K562 (cell line): Measurements from ENCODE around the gene P2RY13. TPM values are rescaled to one million over a fixed set of nuclear protein-coding genes. Genes with fewer than 3 reads are reported as not detected.

ENCODE experiments used
- ATAC-seq: fragments of 200-7000 bp; cut with Tn5 transposase; 3 replicates; pipeline ENCODE4 v1.9.1; 2020; ENCODE audit warnings: moderate library complexity
- BruUV-seq: library from RNA; stranded (reverse); fragments of 400-500 nt; replicated peaks from 2 replicates; lab custom pipeline; 2021; lab: Mats Ljungman, UMichigan
- CTCF ChIA-PET: fragments of 300-600 bp; formaldehyde crosslinking; extraction: SDS; loops from one replicate; lab custom pipeline; 2021; ENCODE audit warnings: low intra/inter-chr PET ratio; lab: Yijun Ruan, JAX
- POLR2A ChIA-PET: fragments of 300-600, 350-650 bp; sonication (Branson Sonifier 250); formaldehyde crosslinking; extraction: SDS; loops from one replicate; lab custom pipeline; 2021; ENCODE audit warnings: antibody characterized with exemption, inconsistent platforms; lab: Yijun Ruan, JAX
- DNase-seq, 4 experiments: peaks; one replicate each; pipeline versions ENCODE4 v3.0.0 to v3.0.0-alpha.2; 2011 to 2018; ENCODE audit warnings: low spot score in 3 of 4, mixed read lengths in 3 of 4; ENCODE audit errors: extremely low read depth in 1 of 4
- FAIRE-seq: peaks from 2 replicates; lab custom pipeline; 2011; peaks lifted over from hg19 to GRCh38; lab: Jason Lieb, UNC
- H2AFZ ChIP-seq: 2 replicates; pipeline ENCODE4 v1.6.0; 2011; ENCODE audit warnings: low read depth, low read length, control low read depth, inconsistent platforms
- H3K27ac ChIP-seq: fragments of 200-600 bp; 3 replicates; pipeline ENCODE4 v1.8.0; 2011; ENCODE audit warnings: low read depth, mild to moderate bottlenecking, control low read depth, inconsistent platforms, low read length, moderate library complexity, mixed read lengths; ENCODE audit errors: extremely low read depth
- H3K27me3 ChIP-seq, 2 experiments: fragments of 300-600 bp in 1 of 2; 2 replicates in 1 of 2; 3 replicates in 1 of 2; pipeline versions ENCODE4 v1.6.0 to v1.8.0; 2011; ENCODE audit warnings: inconsistent platforms in 2 of 2, low read length in 2 of 2, mild to moderate bottlenecking in 1 of 2, mixed read lengths in 1 of 2, moderate library complexity in 1 of 2; ENCODE audit not compliant: control insufficient read depth in 2 of 2, insufficient read depth in 2 of 2
- H3K36me3 ChIP-seq: fragments of 300-600 bp; 3 replicates; pipeline ENCODE4 v1.8.0; 2011; ENCODE audit warnings: mild to moderate bottlenecking, low read length, inconsistent platforms; ENCODE audit not compliant: control insufficient read depth, insufficient read depth
- H3K4me1 ChIP-seq, 2 experiments: fragments of 200-600 bp in 1 of 2; replicated peaks in 1 of 2; 2 replicates in 1 of 2; 3 replicates in 1 of 2; pipeline versions ENCODE4 v1.5.1 to v1.8.0; 2011; ENCODE audit warnings: inconsistent platforms in 2 of 2, low read length in 2 of 2, mild to moderate bottlenecking in 1 of 2, mixed read lengths in 1 of 2, moderate library complexity in 1 of 2; ENCODE audit not compliant: control insufficient read depth in 2 of 2, insufficient read depth in 2 of 2
- H3K4me2 ChIP-seq: 2 replicates; pipeline ENCODE4 v1.6.1; 2011; ENCODE audit warnings: low read length, control low read depth, inconsistent platforms, mixed read lengths; ENCODE audit not compliant: insufficient read depth
- H3K4me3 ChIP-seq: fragments of 200-600 bp; sonication (generic), shearing (Covaris generic); 2 replicates; pipeline ENCODE4 v1.5.1; 2016; ENCODE audit warnings: control low read depth, inconsistent platforms
- H3K79me2 ChIP-seq: fragments of 200-600 bp; 3 replicates; pipeline ENCODE4 v1.8.0; 2011; ENCODE audit warnings: low read length, inconsistent platforms; ENCODE audit not compliant: control insufficient read depth, insufficient read depth
- H3K9ac ChIP-seq, 2 experiments: 2 replicates each; pipeline versions ENCODE4 v1.6.0 to v1.6.1; 2011; ENCODE audit warnings: low read depth in 2 of 2, low read length in 2 of 2, control low read depth in 1 of 2, inconsistent platforms in 1 of 2, mild to moderate bottlenecking in 1 of 2, mixed read lengths in 1 of 2; ENCODE audit not compliant: insufficient read depth in 1 of 2
- H3K9me1 ChIP-seq: one replicate; pipeline ENCODE4 v1.6.0; 2011; ENCODE audit warnings: inconsistent platforms, mild to moderate bottlenecking, low read length, moderate library complexity; ENCODE audit not compliant: control insufficient read depth, insufficient read depth
- H3K9me3 ChIP-seq: replicated peaks from 2 replicates; pipeline ENCODE4 v1.5.1; 2011; ENCODE audit warnings: low read depth, low read length, inconsistent platforms; ENCODE audit not compliant: control insufficient read depth, insufficient read depth
- H4K20me1 ChIP-seq: replicated peaks from 2 replicates; pipeline ENCODE4 v1.6.1; 2011; ENCODE audit warnings: low read length, inconsistent platforms, mixed read lengths; ENCODE audit not compliant: control insufficient read depth, insufficient read depth
- ESRRA ChIP-seq: fragments of 450-650 bp; IDR thresholded peaks from 2 replicates; pipeline ENCODE4 v1.6.1; 2014; ENCODE audit warnings: low read depth, mild to moderate bottlenecking, moderate library complexity, borderline replicate concordance
- RBFOX2 ChIP-seq: fragments of 200-400 bp; formaldehyde crosslinking; IDR thresholded peaks from 2 replicates; pipeline ENCODE4 v1.6.1; 2017; ENCODE audit warnings: low read depth, mild to moderate bottlenecking, low read length, moderate library complexity
- ZFP1 ChIP-seq: fragments of 450-650 bp; formaldehyde crosslinking; IDR thresholded peaks from 2 replicates; pipeline ENCODE4 v1.4.0; 2020; ENCODE audit warnings: mild to moderate bottlenecking, mixed read lengths
- ZNF12 ChIP-seq: sonication (generic); formaldehyde crosslinking; IDR thresholded peaks from 2 replicates; pipeline ENCODE4 v1.4.0; 2020; ENCODE audit warnings: mild to moderate bottlenecking, missing genetic modification reagents
- ZNF134 ChIP-seq: fragments of 250-450 bp; sonication (Bioruptor Pico); conservative IDR thresholded peaks from 2 replicates; pipeline ENCODE4 v1.4.0; 2020
- ZNF316 ChIP-seq: fragments of 450-650 bp; IDR thresholded peaks from 2 replicates; pipeline ENCODE4 v1.6.1; 2016
- ZNF583 ChIP-seq: fragments of 250-450 bp; sonication (Bioruptor Pico); IDR thresholded peaks from 2 replicates; pipeline ENCODE4 v1.4.0; 2020
- ZNF592 ChIP-seq: fragments of 450-650 bp; IDR thresholded peaks from 2 replicates; pipeline ENCODE4 v1.6.1; 2017; ENCODE audit warnings: antibody characterized with exemption, mild to moderate bottlenecking
- WGBS: fragments of 100-300 bp; shearing (Covaris generic); methylation state at CpG from one replicate; pipeline ENCODE4 v1.1.6; 2016; ENCODE audit warnings: low coverage, mixed read lengths; ENCODE audit not compliant: insufficient coverage; ENCODE audit errors: missing lambda C conversion rate; 5-methylcytosine and 5-hydroxymethylcytosine counted together
- in situ Hi-C: fragments of 300-500 bp; cut with MboI; formaldehyde crosslinking; loops from 4 replicates; pipeline ENCODE4 v1.15.0; 2018; ENCODE audit warnings: inconsistent platforms, mixed read lengths
- intact Hi-C: fragments of 100-400 bp; cut with micrococcal nuclease; formaldehyde crosslinking; loops from 2 replicates; pipeline ENCODE4 v1.14.2; 2022
- polyA plus RNA-seq, 8 experiments: library from polyadenylated mRNA; depleted of rRNA in 4 of 8; stranded (reverse) in 5 of 8; unstranded in 3 of 8; fragments of >200 nt; fragmentation: Nextera tagmentation in 2 of 8; fragmentation: Illumina TruSeq in 1 of 8; extraction: Ambion mirVana in 2 of 8; extraction: Trizol in 1 of 8; gene quantifications; 2 replicates each; pipeline versions ENCODE4 v1.2.1 to v1.2.3, GENCODE V29; 2011 to 2014; ENCODE audit warnings: inconsistent platforms in 1 of 8, missing spikeins in 1 of 8
- total RNA-seq, 7 experiments: library from RNA; depleted of rRNA in 6 of 7; stranded (reverse); fragments of >200 nt in 6 of 7; fragmentation: Illumina TruSeq in 2 of 7; extraction: Trizol in 2 of 7; gene quantifications; 2 replicates each; pipeline versions ENCODE4 v1.2.1 to v1.2.3, GENCODE V29; 2011 to 2021; ENCODE audit warnings: low replicate concordance in 1 of 7

P2RY13 gene
- total and polyA plus RNA-seq, 9 of the 15 experiments (the other 6 are each of a cell fraction or from before 2014, with no cell fraction given): not detected

- Histone ChIP-seq H3K9me3 (no peaks in the 10 kb centered on the region), H3K79me2 (no peaks in the 10 kb centered on the region), H4K20me1 (no peaks in the 10 kb centered on the region; the same call in 1 of the 2 replicates), H3K4me3 (no peak overlapping the region), H3K27me3 (peaks cover 3 to 9% of the 10 kb centered on the region in 2 experiments; a peak in 3 of 5 replicates)
- in situ Hi-C loops: no loop called here
- no peak for TF ChIP-seq ZNF583 (CRISPR knock-in tag)
- no peak for TF ChIP-seq ESRRA
- TF ChIP-seq ZNF12 (CRISPR knock-in tag): no peak
- no peak for TF ChIP-seq ZFP1
- TF ChIP-seq RBFOX2: no peak
- TF ChIP-seq, all 486 proteins: peak for 0
- Histone ChIP-seq H3K27ac (no peak overlapping the region), H3K4me1 (no peaks in the 10 kb centered on the region), H2AFZ (no peak overlapping the region), H3K9me1 (peaks cover 3% of the 10 kb centered on the region), H3K4me2 (no peak overlapping the region), H3K36me3 (no peaks in the 10 kb centered on the region), H3K9ac (no peak overlapping the region)
- POLR2A ChIA-PET: no interaction called here
- no TSS peak for BruUV-seq
- intact Hi-C loops: no loop called here
- ATAC-seq (no peak), DNase-seq (no peak), FAIRE-seq (no peak)
- WGBS: 3% methylated on average over 3 of the region's 3 CpGs
- CTCF ChIA-PET: no interaction called here
Measured at GRCh38 chr3:151301787-151302186, 27.6 kb downstream of the P2RY13 start.

- 0% methylated on average over 1 of the region's 1 CpG for WGBS
- Histone ChIP-seq H3K4me2 (no peak overlapping the region), H3K27me3 (peaks cover 3 to 9% of the 10 kb centered on the region in 2 experiments; a peak in 3 of 5 replicates), H3K4me1 (no peaks in the 10 kb centered on the region), H3K9ac (no peak overlapping the region), H3K9me3 (no peaks in the 10 kb centered on the region), H3K4me3 (no peak overlapping the region), H3K79me2 (no peaks in the 10 kb centered on the region), H3K36me3 (no peaks in the 10 kb centered on the region), H3K9me1 (no peaks in the 10 kb centered on the region), H3K27ac (no peak overlapping the region), H4K20me1 (no peaks in the 10 kb centered on the region; the same call in 1 of the 2 replicates), H2AFZ (no peak overlapping the region)
- BruUV-seq: no TSS peak
- in situ Hi-C loops: no loop called here
- ChIA-PET CTCF (no interaction called here), POLR2A (interaction anchor here (0.6 to 0.7 kb wide), 2 partner anchors 9 to 40 kb away, joined by 3 read pairs; no protein-coding TSS in a partner anchor)
- FAIRE-seq: no peak
- no peak for DNase-seq
- intact Hi-C loops: no loop called here
- ATAC-seq: no peak
- TF ChIP-seq ZNF134 (CRISPR knock-in tag) (no peak), ZNF592 (no peak), ZNF316 (peak; percentile 22; the same call in 1 of the 2 replicates)
Measured at GRCh38 chr3:151300539-151300938, 28.8 kb downstream of the P2RY13 start.
